ENCODE measurements around the gene UROC1. TPM values are rescaled to one million over a fixed set of nuclear protein-coding genes. Genes with fewer than 3 reads are reported as not detected.
A peak's percentile ranks its signal among the peaks of the same experiment; 100 is the strongest.

UROC1 gene
- total RNA-seq, 1 donor: not detected

- DNase-seq (ENCODE audit: low read depth): peak; percentile 19
- no peak for TF ChIP-seq CTCF (IDR thresholded peaks at IDR 0.05; ENCODE audit: insufficient read depth, low read length)
- H3K4me3 ChIP-seq (ENCODE audit: low read depth, low read length): no peak overlapping the region
These were observed 33.7 kb upstream of the UROC1 start for GRCh38 chr3:126551121-126551838.

- TF ChIP-seq CTCF (IDR thresholded peaks at IDR 0.05; ENCODE audit: insufficient read depth, low read length): no peak
- no peak for DNase-seq (ENCODE audit: low read depth)
- no peak overlapping the region for H3K4me3 ChIP-seq (ENCODE audit: low read depth, low read length)
These were observed 33.0 kb upstream of the UROC1 start for GRCh38 chr3:126550488-126551051.

GRCh38 chr3:126549861-126550487 lies 32.4 kb upstream of the UROC1 start:
- H3K4me3 ChIP-seq (ENCODE audit: low read depth, low read length): no peak overlapping the region
- no peak for DNase-seq (ENCODE audit: low read depth)
- TF ChIP-seq CTCF (IDR thresholded peaks at IDR 0.05; ENCODE audit: insufficient read depth, low read length): no peak

GRCh38 chr3:126548556-126549466 lies 31.2 kb upstream of the UROC1 start:
- H3K4me3 ChIP-seq (ENCODE audit: low read depth, low read length): no peak overlapping the region
- no peak for TF ChIP-seq CTCF (IDR thresholded peaks at IDR 0.05; ENCODE audit: insufficient read depth, low read length)
- no peak for DNase-seq (ENCODE audit: low read depth)

GRCh38 chr3:126547721-126548120 lies 30.1 kb upstream of the UROC1 start:
- H3K4me3 ChIP-seq (ENCODE audit: low read depth, low read length): no peak overlapping the region
- no peak for TF ChIP-seq CTCF (IDR thresholded peaks at IDR 0.05; ENCODE audit: insufficient read depth, low read length)
- no peak for DNase-seq (ENCODE audit: low read depth)

- DNase-seq (ENCODE audit: low read depth): no peak
- H3K4me3 ChIP-seq (ENCODE audit: low read depth, low read length): no peak overlapping the region
- TF ChIP-seq CTCF (IDR thresholded peaks at IDR 0.05; ENCODE audit: insufficient read depth, low read length): no peak
These were observed 29.1 kb upstream of the UROC1 start for GRCh38 chr3:126546549-126547239.
